Thyroid gland (tissue), 4 donors: ENCODE measurements around the gene HAS3. TPM values are rescaled to one million over a fixed set of nuclear protein-coding genes. Genes with fewer than 3 reads are reported as not detected.
"Not testable (repeated sequence)": the region's sequence is repeated elsewhere in the genome, so short reads cannot be mapped to it uniquely, and the experiment has no call there.

Experiments used
- DNase-seq, 2 donors: peaks; one replicate each; pipeline ENCODE4 v3.0.0-alpha.2; 2019
- H3K27ac ChIP-seq, 3 donors: fragments of 200-600 bp; sonication (generic); 1 replicate in 2 of 3; 2 replicates in 1 of 3; pipeline ENCODE4 v1.5.1; 2016 to 2019; ENCODE audit warnings: mild to moderate bottlenecking in 1 of 3, moderate library complexity in 1 of 3
- H3K27me3 ChIP-seq: fragments of 200-600 bp; sonication (generic); one replicate; pipeline ENCODE4 v1.5.1; 2019
- H3K36me3 ChIP-seq, 2 donors: fragments of 200-600 bp; sonication (generic); one replicate each; pipeline ENCODE4 v1.5.1; 2016 to 2019
- H3K4me1 ChIP-seq, 2 donors: fragments of 200-600 bp; sonication (generic); one replicate each; pipeline ENCODE4 v1.5.1; 2017 to 2019
- H3K4me3 ChIP-seq, 3 donors: fragments of 200-600 bp; sonication (generic); replicated peaks in 1 of 3; 1 replicate in 2 of 3; 2 replicates in 1 of 3; pipeline ENCODE4 v1.5.1; 2016; ENCODE audit warnings: mild to moderate bottlenecking in 1 of 3
- H3K9me3 ChIP-seq: fragments of 200-600 bp; sonication (generic); one replicate; pipeline ENCODE4 v1.5.1; 2017
- CTCF ChIP-seq, 6 experiments: fragments of 200-600 bp in 3 of 6; fragments of 450-650 bp in 3 of 6; sonication (generic) in 3 of 6; IDR thresholded peaks; one replicate each; pipeline ENCODE4 v1.5.1; 2016 to 2019; ENCODE audit warnings: antibody characterized with exemption in 6 of 6, mild to moderate bottlenecking in 2 of 6, inconsistent platforms in 1 of 6, moderate library complexity in 1 of 6
- POLR2A ChIP-seq, 2 donors: fragments of 450-650 bp; IDR thresholded peaks; one replicate each; pipeline ENCODE4 v1.6.1; 2017; ENCODE audit warnings: antibody characterized with exemption in 2 of 2, mild to moderate bottlenecking in 2 of 2, moderate library complexity in 1 of 2
- WGBS, 2 donors: methylation state at CpG; one replicate each; pipeline ENCODE4 v1.1.5; 2017; 5-methylcytosine and 5-hydroxymethylcytosine counted together
- intact Hi-C: fragments of 100-400 bp; cut with DNase I; formaldehyde crosslinking; loops from one replicate; pipeline ENCODE4 v1.15.1; 2023
- total RNA-seq, 4 donors: library from RNA; depleted of rRNA; stranded (reverse); fragments of >200 nt; gene quantifications; one replicate each; pipeline ENCODE4 v1.2.3, GENCODE V29; 2016

The HAS3 gene
- total RNA-seq, 4 donors from 2014 or later: 3.5 to 9.1 (median 7.5) TPM

GRCh38 chr16:69133373-69133954 is 28.0 kb downstream of the HAS3 start:
- WGBS, 2 donors: 40 to 46% methylated on average over 5 of the region's 5 CpGs
- no peak for DNase-seq
- peaks cover 0 to 3% of the 10 kb centered on the region in 2 donors for H3K36me3 ChIP-seq
- intact Hi-C loops: no loop called here
- H3K9me3 ChIP-seq: no peaks in the 10 kb centered on the region
- peak overlapping the region in 2 of 3 donors; percentile 84 to 95 for H3K4me3 ChIP-seq
- H3K4me1 ChIP-seq: peaks cover 9 to 16% of the 10 kb centered on the region in 2 donors
- no peak overlapping the region for H3K27ac ChIP-seq
- no peaks in the 10 kb centered on the region for H3K27me3 ChIP-seq
- no peak for TF ChIP-seq POLR2A (IDR thresholded peaks at IDR 0.05)
- no peak for TF ChIP-seq CTCF (IDR thresholded peaks at IDR 0.05)

- H3K9me3 ChIP-seq: no peaks in the 10 kb centered on the region
- H3K27ac ChIP-seq: no peak overlapping the region
- peaks cover 0 to 2% of the 10 kb centered on the region in 2 donors for H3K4me1 ChIP-seq
- no peaks in the 10 kb centered on the region for H3K27me3 ChIP-seq
- no peak for TF ChIP-seq CTCF (IDR thresholded peaks at IDR 0.05)
- no peak for TF ChIP-seq POLR2A (IDR thresholded peaks at IDR 0.05)
- intact Hi-C loops: no loop called here
- H3K4me3 ChIP-seq: no peak overlapping the region
- H3K36me3 ChIP-seq: peaks cover 19 to 25% of the 10 kb centered on the region in 2 donors
- 91 to 92% methylated on average over 2 of the region's 2 CpGs for WGBS, 2 donors
- no peak for DNase-seq
Observed at GRCh38 chr16:69138608-69139007, 33.2 kb downstream of the HAS3 start.

GRCh38 chr16:69139464-69139863 is 34.0 kb downstream of the HAS3 start:
- intact Hi-C loops, H3K27ac ChIP-seq, H3K4me3 ChIP-seq, H3K4me1 ChIP-seq, DNase-seq, H3K9me3 ChIP-seq, H3K27me3 ChIP-seq: not testable (repeated sequence)
- WGBS, 2 donors: 95 to 97% methylated on average over 7 of the region's 7 CpGs
- H3K36me3 ChIP-seq: peaks cover 22 to 32% of the 10 kb centered on the region in 2 donors

- Histone ChIP-seq H3K27me3 (no peaks in the 10 kb centered on the region), H3K36me3 (peaks cover 27 to 32% of the 10 kb centered on the region in 2 donors), H3K9me3 (no peaks in the 10 kb centered on the region), H3K4me3 (no peak overlapping the region), H3K27ac (no peak overlapping the region), H3K4me1 (peaks cover 0 to 8% of the 10 kb centered on the region in 2 donors)
- intact Hi-C loops: no loop called here
- no peak for DNase-seq
- TF ChIP-seq CTCF (IDR thresholded peaks at IDR 0.05) (no peak), POLR2A (IDR thresholded peaks at IDR 0.05) (no peak)
- WGBS, 2 donors: 93 to 97% methylated on average over 5 of the region's 5 CpGs
Observed at GRCh38 chr16:69141014-69141413, 35.6 kb downstream of the HAS3 start.

GRCh38 chr16:69141936-69142335 is 36.5 kb downstream of the HAS3 start:
- no peak for TF ChIP-seq CTCF (IDR thresholded peaks at IDR 0.05)
- TF ChIP-seq POLR2A (IDR thresholded peaks at IDR 0.05): no peak
- no peak for DNase-seq
- Histone ChIP-seq H3K9me3 (no peaks in the 10 kb centered on the region), H3K27ac (no peak overlapping the region), H3K36me3 (peaks cover 27 to 32% of the 10 kb centered on the region in 2 donors), H3K4me3 (no peak overlapping the region), H3K4me1 (peaks cover 0 to 8% of the 10 kb centered on the region in 2 donors), H3K27me3 (no peaks in the 10 kb centered on the region)
- intact Hi-C loops: no loop called here
- whole genome bisulfite sequencing, 2 donors: 98 to 99% methylated on average over 4 of the region's 4 CpGs
